Measurements from ENCODE around the gene PRKCB.
A peak's percentile ranks its signal among the peaks of the same experiment; 100 is the strongest.

Gene PRKCB

DNA sequence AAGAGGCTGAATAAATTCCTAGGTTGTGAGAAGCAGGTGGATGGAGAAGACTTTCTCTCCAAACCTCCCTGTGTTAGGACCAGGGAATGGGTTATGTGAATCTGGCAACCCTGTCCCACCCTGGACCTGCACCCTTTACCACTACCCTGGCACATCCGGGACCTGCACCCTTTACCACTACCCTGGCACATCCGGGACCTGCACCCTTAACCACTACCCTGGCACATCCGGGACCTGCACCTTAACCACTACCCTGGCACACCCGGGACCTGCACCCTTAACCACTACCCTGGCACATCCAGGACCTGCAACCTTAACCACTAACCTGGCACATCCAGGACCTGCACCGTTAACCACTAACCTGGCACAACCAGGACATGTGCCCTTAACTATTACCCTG, 213.3 kb downstream of the PRKCB start:
- no peak for DNase-seq (ENCODE audit: low spot score in 2 of 2)

GRCh38 chr16:24051125-24051524, 215.3 kb downstream of the PRKCB start:
- Mint-ChIP-seq H3K27ac (peak overlapping the region; percentile 5), H3K36me3 (peaks cover 44% of the 10 kb centered on the region), H3K4me1 (peaks cover 29% of the 10 kb centered on the region), H3K4me3 (no peak overlapping the region), H3K27me3 (no peaks in the 10 kb centered on the region), H3K9me3 (no peaks in the 10 kb centered on the region)
- ATAC-seq (ENCODE audit: low read depth) (no peak), DNase-seq (ENCODE audit: low spot score in 2 of 2) (no peak)

More for the DNA sequence above, 213.3 kb downstream of the PRKCB start:
- H3K4me1 Mint-ChIP-seq = peaks cover 27% of the 10 kb centered on the region
- H3K27me3 Mint-ChIP-seq = no peaks in the 10 kb centered on the region
- no peak overlapping the region for H3K4me3 Mint-ChIP-seq
- no peak for ATAC-seq (ENCODE audit: low read depth)
- H3K36me3 Mint-ChIP-seq = peaks cover 41% of the 10 kb centered on the region
- H3K9me3 Mint-ChIP-seq = no peaks in the 10 kb centered on the region
- no peak overlapping the region for H3K27ac Mint-ChIP-seq

- H3K27ac Mint-ChIP-seq = peak overlapping the region; percentile 74
- no peaks in the 10 kb centered on the region for H3K27me3 Mint-ChIP-seq
- H3K4me3 Mint-ChIP-seq = no peak overlapping the region
- H3K36me3 Mint-ChIP-seq = peaks cover 49% of the 10 kb centered on the region
- H3K9me3 Mint-ChIP-seq = no peaks in the 10 kb centered on the region
- ATAC-seq (ENCODE audit: low read depth) (no peak), DNase-seq (ENCODE audit: low spot score in 2 of 2) (no peak)
- peaks cover 28% of the 10 kb centered on the region for H3K4me1 Mint-ChIP-seq
Measured at GRCh38 chr16:24052329-24053098, 216.7 kb downstream of the PRKCB start.

GRCh38 chr16:24053099-24053946, 217.5 kb downstream of the PRKCB start:
- Mint-ChIP-seq H3K27me3 (no peaks in the 10 kb centered on the region), H3K27ac (peak overlapping the region; percentile 74), H3K4me3 (no peak overlapping the region), H3K36me3 (peaks cover 55% of the 10 kb centered on the region), H3K4me1 (peaks cover 31% of the 10 kb centered on the region), H3K9me3 (no peaks in the 10 kb centered on the region)
- no peak for DNase-seq (ENCODE audit: low spot score in 2 of 2)
- no peak for ATAC-seq (ENCODE audit: low read depth)

GRCh38 chr16:24054741-24055491, 219.1 kb downstream of the PRKCB start:
- no peak for ATAC-seq (ENCODE audit: low read depth)
- no peak for DNase-seq (ENCODE audit: low spot score in 2 of 2)
- Mint-ChIP-seq H3K27ac (peak overlapping the region; percentile 46), H3K36me3 (peaks cover 54% of the 10 kb centered on the region), H3K27me3 (no peaks in the 10 kb centered on the region), H3K4me3 (no peak overlapping the region), H3K9me3 (no peaks in the 10 kb centered on the region), H3K4me1 (peaks cover 30% of the 10 kb centered on the region)

DNA sequence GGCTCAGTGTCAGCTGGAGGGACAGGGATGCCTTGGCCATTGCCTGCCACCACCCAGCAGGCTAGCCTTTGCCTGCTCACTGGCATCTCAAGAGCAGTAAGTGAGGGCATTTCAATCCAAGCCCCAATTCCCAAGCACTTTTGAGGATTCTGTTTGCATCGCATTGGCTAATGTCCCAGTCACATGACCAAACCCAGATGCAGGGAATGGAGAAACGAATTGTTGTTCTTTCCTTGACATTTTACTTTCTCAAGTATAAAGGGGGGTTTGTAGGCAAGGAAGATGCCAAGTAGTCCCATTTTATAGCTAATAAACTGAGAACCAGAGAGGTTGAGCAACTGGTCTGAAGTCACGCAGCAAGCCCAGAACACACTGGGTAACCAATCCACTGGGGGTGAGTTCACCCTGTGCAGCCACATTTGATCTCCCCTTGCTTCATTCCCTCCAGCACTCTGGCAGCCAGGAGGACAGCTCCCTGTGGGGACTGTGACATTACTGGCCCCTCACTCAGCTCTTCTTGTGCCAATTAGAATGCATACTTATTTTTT, 226.6 kb downstream of the PRKCB start:
- Mint-ChIP-seq H3K4me3 (no peak overlapping the region), H3K27ac (peak overlapping the region; percentile 84), H3K9me3 (no peaks in the 10 kb centered on the region), H3K4me1 (peaks cover 24% of the 10 kb centered on the region), H3K36me3 (peaks cover 44% of the 10 kb centered on the region), H3K27me3 (no peaks in the 10 kb centered on the region)
- ATAC-seq (ENCODE audit: low read depth) (no peak), DNase-seq (ENCODE audit: low spot score in 2 of 2) (no peak)

DNA sequence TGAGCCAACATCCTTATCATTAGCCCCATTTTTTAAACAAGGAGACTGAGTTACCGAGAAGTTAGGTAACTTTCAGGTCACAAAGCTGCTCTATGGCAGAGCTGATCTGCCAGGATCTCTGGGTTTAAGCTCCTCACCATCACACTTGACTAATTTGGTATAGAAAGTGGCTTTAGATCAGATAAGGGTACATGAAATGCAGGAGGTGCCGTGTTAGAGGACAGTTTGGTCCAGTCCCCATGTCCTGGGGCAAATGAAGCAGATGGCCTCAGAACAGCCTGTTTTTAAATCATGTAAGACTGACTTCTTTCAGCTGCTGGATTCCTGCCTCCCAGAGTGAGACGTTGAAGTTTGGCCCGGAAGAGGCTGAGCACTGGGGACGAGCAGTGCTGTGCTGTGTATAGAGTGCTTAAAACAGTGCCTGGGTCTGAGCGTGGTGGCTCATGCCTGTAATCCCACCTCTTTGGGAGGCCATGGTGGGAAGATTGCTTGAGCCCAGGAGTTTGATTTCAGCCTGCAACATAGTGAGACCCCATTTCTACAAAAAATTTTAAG, 233.3 kb downstream of the PRKCB start:
- DNase-seq (ENCODE audit: low spot score in 2 of 2) (no peak), ATAC-seq (ENCODE audit: low read depth) (no peak)
- Mint-ChIP-seq H3K27ac (peak overlapping the region; percentile 69), H3K4me3 (no peak overlapping the region), H3K36me3 (peaks cover 21% of the 10 kb centered on the region), H3K9me3 (no peaks in the 10 kb centered on the region), H3K4me1 (peaks cover 41% of the 10 kb centered on the region), H3K27me3 (no peaks in the 10 kb centered on the region)

DNA sequence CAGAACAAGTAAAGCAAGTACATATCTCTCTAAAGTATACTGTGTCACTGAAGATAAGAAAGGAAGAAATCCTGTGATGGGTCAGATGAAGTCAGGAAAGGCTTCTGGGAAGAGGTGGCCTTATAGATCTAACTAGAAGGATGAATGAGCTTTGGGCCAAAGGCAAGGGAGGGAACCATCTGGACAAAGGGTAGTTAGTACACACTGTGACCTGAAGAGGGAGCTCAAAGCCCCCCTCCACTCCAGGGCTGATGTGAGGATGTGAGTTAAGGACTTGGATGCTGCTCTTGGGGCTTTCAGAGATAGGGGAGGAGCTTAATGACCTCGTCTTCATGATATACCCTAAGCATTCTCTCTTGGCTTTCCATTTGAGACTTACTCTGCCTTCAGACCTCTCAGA, 235.1 kb downstream of the PRKCB start:
- no peaks in the 10 kb centered on the region for H3K9me3 Mint-ChIP-seq
- peaks cover 15% of the 10 kb centered on the region for H3K36me3 Mint-ChIP-seq
- H3K27ac Mint-ChIP-seq = peak overlapping the region; percentile 97
- DNase-seq (ENCODE audit: low spot score in 2 of 2) = peak; percentile 30 to 32
- H3K4me3 Mint-ChIP-seq = no peak overlapping the region
- ATAC-seq (ENCODE audit: low read depth) = peak; percentile 41
- peaks cover 46% of the 10 kb centered on the region for H3K4me1 Mint-ChIP-seq
- no peaks in the 10 kb centered on the region for H3K27me3 Mint-ChIP-seq

GRCh38 chr16:24071666-24072360, 236.0 kb downstream of the PRKCB start:
- Mint-ChIP-seq H3K36me3 (peaks cover 16% of the 10 kb centered on the region), H3K4me3 (no peak overlapping the region), H3K4me1 (peaks cover 53% of the 10 kb centered on the region), H3K27me3 (no peaks in the 10 kb centered on the region), H3K27ac (peak overlapping the region; percentile 97), H3K9me3 (no peaks in the 10 kb centered on the region)
- ATAC-seq (ENCODE audit: low read depth) (no peak), DNase-seq (ENCODE audit: low spot score in 2 of 2) (no peak)

- ATAC-seq (ENCODE audit: low read depth) = no peak
- peak overlapping the region; percentile 75 for H3K4me3 Mint-ChIP-seq
- no peak for DNase-seq (ENCODE audit: low spot score in 2 of 2)
- no peaks in the 10 kb centered on the region for H3K27me3 Mint-ChIP-seq
- H3K9me3 Mint-ChIP-seq = no peaks in the 10 kb centered on the region
- H3K4me1 Mint-ChIP-seq = peaks cover 62% of the 10 kb centered on the region
- H3K27ac Mint-ChIP-seq = peak overlapping the region; percentile 97
- peaks cover 21% of the 10 kb centered on the region for H3K36me3 Mint-ChIP-seq
Measured at GRCh38 chr16:24073321-24073720, 237.5 kb downstream of the PRKCB start.

GRCh38 chr16:24074574-24074973, 238.8 kb downstream of the PRKCB start:
- H3K27ac Mint-ChIP-seq = peak overlapping the region; percentile 97
- peaks cover 61% of the 10 kb centered on the region for H3K4me1 Mint-ChIP-seq
- no peak overlapping the region for H3K4me3 Mint-ChIP-seq
- H3K27me3 Mint-ChIP-seq = no peaks in the 10 kb centered on the region
- H3K36me3 Mint-ChIP-seq = peaks cover 17% of the 10 kb centered on the region
- H3K9me3 Mint-ChIP-seq = no peaks in the 10 kb centered on the region
- ATAC-seq (ENCODE audit: low read depth) (no peak), DNase-seq (ENCODE audit: low spot score in 2 of 2) (no peak)

GRCh38 chr16:24075302-24075701, 239.5 kb downstream of the PRKCB start:
- peaks cover 16% of the 10 kb centered on the region for H3K36me3 Mint-ChIP-seq
- H3K27me3 Mint-ChIP-seq = no peaks in the 10 kb centered on the region
- H3K9me3 Mint-ChIP-seq = no peaks in the 10 kb centered on the region
- DNase-seq (ENCODE audit: low spot score in 2 of 2) = no peak
- ATAC-seq (ENCODE audit: low read depth) = no peak
- H3K4me3 Mint-ChIP-seq = peak overlapping the region; percentile 40
- peak overlapping the region; percentile 97 for H3K27ac Mint-ChIP-seq
- peaks cover 64% of the 10 kb centered on the region for H3K4me1 Mint-ChIP-seq

All from memory B cell (primary cell).